HG02588 (cell line): ENCODE data around the gene TREH.
"Not testable (repeated sequence)": the region's sequence is repeated elsewhere in the genome, so short reads cannot be mapped to it uniquely, and the experiment has no call there.

ENCODE experiments used
- ATAC-seq: cut with Tn5 transposase; IDR thresholded peaks from one replicate; pipeline ENCODE4 v1.9.1; 2021; ENCODE audit warnings: mild to moderate bottlenecking, moderate library complexity; ENCODE audit not compliant: unreplicated experiment

The TREH gene, protein sequence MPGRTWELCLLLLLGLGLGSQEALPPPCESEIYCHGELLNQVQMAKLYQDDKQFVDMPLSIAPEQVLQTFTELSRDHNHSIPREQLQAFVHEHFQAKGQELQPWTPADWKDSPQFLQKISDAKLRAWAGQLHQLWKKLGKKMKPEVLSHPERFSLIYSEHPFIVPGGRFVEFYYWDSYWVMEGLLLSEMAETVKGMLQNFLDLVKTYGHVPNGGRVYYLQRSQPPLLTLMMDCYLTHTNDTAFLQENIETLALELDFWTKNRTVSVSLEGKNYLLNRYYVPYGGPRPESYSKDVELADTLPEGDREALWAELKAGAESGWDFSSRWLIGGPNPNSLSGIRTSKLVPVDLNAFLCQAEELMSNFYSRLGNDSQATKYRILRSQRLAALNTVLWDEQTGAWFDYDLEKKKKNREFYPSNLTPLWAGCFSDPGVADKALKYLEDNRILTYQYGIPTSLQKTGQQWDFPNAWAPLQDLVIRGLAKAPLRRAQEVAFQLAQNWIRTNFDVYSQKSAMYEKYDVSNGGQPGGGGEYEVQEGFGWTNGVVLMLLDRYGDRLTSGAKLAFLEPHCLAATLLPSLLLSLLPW

DNA sequence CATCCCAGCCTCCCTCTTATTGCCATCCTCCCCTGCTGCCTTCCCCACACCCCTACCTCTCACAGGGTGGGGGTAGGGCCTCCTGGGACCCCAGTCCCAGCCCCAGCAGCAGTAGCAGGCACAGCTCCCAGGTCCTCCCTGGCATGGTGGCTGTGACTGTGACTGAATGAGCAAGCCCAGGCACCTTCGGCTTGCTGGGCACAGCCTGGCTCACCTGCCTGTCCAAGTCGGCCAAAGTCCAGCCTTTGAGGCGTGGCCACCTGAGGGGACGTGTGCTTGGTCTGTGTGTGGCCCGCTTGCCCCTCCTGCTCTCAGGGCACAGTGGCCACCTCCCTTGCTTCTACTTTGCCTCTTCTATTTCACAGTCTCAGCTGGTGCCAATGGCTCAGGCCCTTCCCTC, at the start of gene TREH:
Gene TREH (minus strand): TSS at position 168 of the 400 bp plus-strand sequence. CDS start 23 bp downstream, at position 145.
- ATAC-seq = no peak

GRCh38 chr11:118728112-118728511, 48.7 kb upstream of the TREH start:
- ATAC-seq = not testable (repeated sequence)

GRCh38 chr11:118727721-118728066, 48.2 kb upstream of the TREH start:
- not testable (repeated sequence) for ATAC-seq

DNA sequence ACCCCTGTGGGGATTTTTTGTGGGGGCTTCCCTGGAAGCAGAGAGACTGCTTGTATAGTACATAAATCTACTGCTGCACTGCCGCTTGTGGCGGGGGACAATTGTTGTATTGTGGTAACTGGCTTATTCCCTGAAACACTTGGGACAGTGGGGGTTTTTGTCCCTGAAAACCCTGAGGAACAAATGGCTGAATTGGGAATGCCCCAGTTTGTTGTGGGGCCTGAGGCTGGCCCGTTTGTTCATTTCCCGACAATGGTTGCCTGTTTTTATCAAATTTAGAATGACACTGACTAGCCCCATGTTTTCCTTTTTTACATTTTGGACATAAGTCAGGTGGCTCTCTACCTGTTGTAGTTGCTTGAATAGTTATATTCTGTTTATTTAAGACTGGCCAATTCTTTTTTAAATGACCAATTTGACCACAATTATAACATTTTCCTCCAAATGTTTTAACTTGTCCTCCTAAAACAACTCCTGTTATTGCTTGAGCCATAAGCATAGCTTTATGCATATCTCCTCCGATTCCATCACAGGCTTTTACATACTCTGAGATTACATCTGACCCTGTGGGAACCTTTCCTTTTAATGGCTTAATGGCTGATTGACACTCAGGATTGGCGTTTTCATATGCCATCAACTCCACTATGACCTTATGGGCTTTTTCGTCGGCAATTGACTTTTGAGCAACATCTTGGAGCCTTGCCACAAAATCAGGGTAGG, 47.7 kb upstream of the TREH start:
- not testable (repeated sequence) for ATAC-seq

DNA sequence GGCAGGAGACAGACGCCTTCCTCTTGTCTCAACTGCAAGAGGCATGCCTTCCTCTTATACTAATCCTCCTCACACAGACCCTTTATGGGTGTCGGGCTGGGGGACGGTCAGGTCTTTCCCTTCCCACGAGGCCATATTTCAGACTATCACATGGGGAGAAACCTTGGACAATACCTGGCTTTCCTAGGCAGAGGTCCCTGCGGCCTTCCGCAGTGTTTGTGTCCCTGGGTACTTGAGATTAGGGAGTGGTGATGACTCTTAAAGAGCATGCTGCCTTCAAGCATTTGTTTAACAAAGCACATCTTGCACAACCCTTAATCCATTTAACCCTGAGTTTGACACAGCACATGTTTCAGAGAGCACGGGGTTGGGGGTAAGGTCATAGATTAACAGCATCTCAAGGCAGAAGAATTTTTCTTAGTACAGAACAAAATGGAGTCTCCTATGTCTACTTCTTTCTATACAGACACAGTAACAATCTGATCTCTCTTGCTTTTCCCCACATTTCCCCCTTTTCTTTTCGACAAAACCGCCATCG, 42.1 kb upstream of the TREH start:
- ATAC-seq = not testable (repeated sequence)

DNA sequence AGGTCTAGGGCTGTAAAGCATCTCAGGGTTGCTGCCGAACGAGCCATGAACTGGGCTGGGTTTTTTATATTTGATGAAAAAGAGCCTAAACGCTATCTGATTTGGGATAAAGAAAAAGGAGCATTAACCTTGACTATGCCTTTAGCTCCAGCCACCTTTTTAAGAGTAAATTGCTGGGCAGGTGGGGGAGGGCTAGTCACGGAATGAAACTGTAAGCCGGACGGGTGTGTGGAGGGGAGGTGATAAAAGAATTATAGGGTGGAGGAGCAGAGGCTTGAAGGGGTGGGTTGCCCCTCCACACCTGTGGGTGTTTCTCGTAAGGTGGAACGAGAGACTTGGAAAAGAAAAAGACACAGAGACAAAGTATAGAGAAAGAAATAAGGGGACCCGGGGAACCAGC, 41.3 kb upstream of the TREH start:
- ATAC-seq = not testable (repeated sequence)

GRCh38 chr11:118720078-118720477, 40.6 kb upstream of the TREH start:
- ATAC-seq = not testable (repeated sequence)

DNA sequence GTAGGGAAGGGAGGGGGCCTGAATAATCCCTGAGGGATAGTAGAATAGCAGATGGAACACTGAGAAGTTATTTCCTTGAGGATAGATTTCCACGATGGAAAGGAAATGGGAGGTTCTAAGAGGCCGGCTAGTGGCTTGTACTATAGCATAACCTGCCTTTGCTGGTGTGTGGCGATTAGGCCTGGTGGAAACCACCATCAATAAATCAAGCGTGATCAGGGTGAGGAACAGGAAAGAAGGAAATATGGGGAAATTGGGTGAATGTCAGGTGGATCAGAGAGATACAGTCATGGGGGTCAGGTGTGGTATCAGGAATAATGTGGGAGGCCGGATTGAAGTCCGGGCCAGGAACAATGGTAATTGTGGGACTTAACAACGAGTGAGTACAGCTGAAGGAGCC, 39.1 kb upstream of the TREH start:
- ATAC-seq = not testable (repeated sequence)

GRCh38 chr11:118717733-118718132, 38.3 kb upstream of the TREH start:
- not testable (repeated sequence) for ATAC-seq

DNA sequence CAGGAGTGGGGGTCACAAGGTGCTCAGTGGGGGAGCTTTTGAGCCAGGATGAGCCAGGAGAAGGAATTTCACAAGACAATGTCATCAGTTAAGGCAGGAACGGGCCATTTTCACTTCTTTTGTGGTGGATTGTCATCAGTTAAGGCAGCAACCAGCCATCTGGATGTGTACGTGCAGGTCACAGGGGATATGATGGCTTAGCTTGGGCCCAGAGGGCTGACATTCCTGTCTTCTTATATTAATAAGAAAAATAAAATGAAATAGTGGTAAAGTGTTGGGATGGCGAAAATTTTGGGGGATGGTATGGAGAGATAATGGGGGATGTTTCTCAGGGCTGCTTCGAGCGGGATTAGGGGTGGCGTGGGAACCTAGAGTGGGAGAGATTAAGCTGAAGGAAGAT, 37.8 kb upstream of the TREH start:
- ATAC-seq = not testable (repeated sequence)

DNA sequence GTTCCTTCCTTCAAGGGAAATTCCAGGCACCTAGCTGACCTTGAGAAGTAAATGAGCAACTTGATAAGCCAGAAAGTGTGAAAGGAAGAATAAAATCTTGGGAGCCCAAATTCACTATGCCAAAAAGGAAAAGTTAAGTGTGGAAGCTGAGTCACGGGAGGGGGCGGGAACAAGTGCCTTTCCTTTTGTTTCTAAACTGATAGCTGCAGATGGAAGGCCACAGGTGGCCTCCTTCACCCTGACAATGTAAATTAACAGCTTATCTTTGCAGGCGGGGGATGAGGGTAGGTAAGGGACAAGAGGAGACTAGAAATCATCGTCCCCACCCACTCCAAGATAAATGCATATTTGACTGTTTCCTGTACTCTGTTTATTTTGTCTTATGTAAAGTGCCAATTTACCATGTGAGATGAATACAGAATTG, 36.4 kb upstream of the TREH start:
- ATAC-seq = no peak

GRCh38 chr11:118715245-118715831, 35.9 kb upstream of the TREH start:
- ATAC-seq = no peak

DNA sequence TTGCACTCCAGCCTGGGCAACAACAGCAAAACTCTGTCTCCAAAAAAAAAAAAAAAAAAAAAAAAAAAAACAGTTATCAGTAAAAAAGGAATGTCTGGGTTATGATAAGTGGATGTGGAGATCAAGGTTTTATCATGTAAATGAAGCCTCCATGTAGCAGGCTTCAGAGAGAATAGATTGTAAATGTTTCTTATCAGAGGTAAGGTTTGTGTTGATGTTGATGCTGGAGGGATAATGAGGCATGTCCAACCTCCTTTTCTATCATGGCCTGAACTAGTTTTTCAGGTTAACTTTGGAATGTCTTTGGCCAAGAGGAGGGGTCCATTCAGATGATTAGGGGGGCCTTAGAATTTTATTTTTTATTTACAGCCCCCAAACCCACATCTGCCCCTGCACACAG, 35.4 kb upstream of the TREH start:
- no peak for ATAC-seq

DNA sequence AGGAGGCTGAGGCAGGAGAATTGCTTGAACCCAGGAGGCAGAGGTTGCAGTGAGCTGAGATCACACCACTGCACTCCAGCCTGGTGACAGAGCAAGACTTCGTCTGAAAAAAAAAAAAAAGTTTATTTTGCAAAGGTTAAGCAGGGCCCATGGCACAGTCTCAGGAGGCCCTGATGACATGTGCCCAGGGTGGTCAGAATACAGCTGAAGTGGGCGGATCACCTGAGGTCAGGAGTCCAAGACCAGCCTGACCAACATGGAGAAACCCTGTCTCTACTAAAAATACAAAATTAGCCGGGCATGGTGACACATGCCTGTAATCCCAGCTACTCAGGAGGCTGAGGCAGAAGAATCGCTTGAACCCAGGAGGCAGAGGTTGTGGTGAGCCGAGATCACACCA, 35.0 kb upstream of the TREH start:
- not testable (repeated sequence) for ATAC-seq

- ATAC-seq = no peak
Observed at GRCh38 chr11:118708296-118708695, 28.8 kb upstream of the TREH start.

DNA sequence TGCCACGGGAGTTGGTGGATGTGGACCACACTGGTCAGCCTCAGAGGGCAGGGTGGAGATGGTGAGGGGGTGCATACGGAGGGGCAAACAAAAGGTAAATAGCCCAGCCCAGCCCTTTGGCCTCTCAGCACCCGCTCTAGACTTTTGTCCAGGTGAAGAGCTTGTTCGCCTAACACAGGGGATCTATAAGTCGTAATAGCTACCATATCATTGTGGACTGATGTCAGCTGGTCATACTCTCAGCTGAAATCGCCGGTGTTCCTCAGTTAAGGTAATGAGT, 27.0 kb upstream of the TREH start:
- no peak for ATAC-seq

DNA sequence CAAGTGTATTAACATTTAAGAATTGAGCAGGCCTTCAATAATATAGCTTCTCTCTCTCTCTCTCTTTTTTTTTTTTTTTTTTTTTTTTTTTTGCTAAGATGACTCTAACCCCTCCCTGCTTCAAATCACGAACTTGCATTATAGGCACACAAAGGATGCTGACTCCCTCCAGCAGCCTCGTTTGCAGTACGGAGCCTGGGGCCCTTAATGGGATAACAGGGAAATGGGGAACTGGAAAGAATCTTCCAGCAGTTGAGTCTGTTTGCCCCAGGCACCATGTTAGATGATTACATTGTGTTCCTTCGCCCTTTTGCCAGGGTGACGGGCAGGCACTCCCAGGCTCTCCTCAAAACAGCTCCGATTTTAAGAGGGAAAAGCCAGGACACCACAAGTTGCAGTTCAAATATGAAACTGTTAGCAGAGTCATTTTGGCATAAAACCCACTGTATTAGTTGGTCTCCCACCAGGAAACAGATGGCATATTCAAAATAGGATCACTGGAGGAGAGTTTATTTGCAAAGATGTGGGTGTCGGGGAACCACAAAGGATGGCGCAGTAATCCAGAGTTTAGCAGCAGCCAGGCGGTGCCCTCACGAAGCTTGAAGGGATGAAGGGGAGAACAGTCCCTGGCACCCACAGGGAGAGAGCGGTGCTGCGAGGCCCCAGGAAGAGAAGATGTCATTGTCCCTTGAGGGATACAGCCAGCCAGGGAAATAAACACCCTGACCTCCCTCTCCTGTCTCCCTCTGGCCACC, 26.5 kb upstream of the TREH start:
- no peak for ATAC-seq

- no peak for ATAC-seq
Observed at GRCh38 chr11:118705111-118705741, 25.8 kb upstream of the TREH start.

DNA sequence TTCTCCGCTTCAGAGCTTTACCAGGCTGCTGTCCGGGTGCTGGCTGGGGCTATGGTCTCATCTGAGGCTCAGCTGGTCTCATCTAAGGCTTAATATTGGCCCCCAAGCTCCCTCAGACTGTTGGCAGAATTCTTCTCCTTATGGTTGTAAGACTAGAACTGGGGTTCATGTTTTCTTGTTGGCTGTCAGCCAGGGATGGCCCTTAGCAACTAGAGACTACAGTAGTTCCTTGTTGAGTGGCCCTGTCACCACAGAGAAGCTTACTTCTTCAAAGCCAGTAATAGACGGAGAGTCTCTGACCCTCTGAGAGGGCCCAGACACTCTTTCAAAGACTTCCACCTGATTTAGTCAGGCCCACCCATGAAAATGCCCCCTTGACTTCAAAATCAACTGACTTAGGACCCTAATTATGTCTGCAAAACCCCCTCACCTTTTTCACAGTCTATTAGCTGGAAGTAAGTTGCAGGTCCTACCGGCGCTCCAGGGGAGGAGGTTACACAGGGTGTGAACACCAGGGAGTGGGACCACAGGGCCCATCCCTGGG, 24.2 kb upstream of the TREH start:
- no peak for ATAC-seq
